ENCODE results near the gene KCNK17.
"Not testable (repeated sequence)": the region's sequence is repeated elsewhere in the genome, so short reads cannot be mapped to it uniquely, and the experiment has no call there.

The KCNK17 gene

GRCh38 chr6:39302011-39302410 is 12.2 kb downstream of the KCNK17 start:
- no peak for DNase-seq

GRCh38 chr6:39301606-39302005 is 12.6 kb downstream of the KCNK17 start:
- no peak for DNase-seq

- no peak for DNase-seq
These were observed 13.5 kb downstream of the KCNK17 start for GRCh38 chr6:39300739-39301138.

GRCh38 chr6:39298061-39298460 is 16.2 kb downstream of the KCNK17 start:
- DNase-seq: no peak

DNA sequence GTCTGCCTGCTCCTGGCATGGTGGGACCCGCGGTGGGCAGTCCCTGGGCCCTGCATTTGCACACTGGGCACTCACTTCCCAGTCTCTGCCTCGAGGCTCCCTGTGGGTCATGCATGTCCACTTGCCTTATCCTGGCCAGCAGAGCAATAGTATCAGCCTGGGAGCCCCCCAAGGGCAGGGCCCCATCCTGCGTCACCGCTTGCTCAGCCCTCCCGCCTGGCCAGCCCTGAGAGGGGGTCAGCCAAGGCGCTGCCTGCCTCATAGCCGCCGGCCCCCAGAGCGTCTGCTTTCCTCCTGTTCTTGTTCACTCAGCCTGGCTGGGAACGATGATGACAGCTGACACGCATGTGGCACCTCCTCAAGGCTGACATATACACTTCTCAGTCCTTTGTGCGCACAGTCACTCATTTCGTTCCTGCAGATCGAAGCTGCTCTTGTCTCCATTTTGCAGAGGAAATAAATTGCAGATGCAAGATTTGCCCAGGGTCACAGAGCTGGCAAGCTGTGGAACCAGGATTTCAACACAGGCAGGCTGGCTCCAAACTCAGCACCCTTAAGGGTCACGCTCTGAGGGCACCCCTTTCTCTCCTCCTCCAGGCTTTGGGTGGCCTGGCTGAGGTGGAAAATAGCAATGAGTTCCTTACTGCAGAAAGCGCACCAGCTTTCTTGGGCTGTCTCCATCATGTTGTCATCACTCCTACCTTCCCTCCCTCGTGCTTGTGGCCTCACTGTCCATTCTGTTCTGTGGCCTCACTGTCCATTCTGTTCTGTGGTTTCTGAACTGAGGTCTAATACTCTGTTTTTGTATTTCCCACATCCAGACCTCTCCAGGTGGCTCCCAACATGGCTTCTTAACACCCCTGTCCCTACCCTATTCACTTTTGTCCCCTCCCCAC is 17.2 kb downstream of the KCNK17 start:
- no peak for DNase-seq

DNA sequence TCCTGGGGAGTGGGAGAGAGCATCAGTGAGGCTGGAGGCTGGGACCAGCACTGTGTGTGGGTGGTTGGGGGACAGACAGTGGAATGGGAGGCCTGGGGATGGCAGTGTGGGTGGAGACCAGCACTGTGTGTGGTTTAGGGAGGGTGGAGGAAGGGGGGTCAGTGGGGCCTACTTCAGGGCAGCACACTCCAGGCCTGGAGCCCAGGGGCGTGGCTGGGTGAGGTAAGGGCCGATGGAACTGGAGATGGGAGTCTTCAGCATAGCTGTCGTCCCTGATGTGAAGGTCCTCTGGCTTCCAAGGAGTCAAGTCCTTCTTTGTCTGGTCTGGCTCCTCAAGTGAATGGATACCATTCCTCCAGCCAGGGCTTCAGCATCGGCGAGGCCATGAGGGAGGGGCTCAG is 18.6 kb downstream of the KCNK17 start:
- no peak for DNase-seq

- no peak for DNase-seq
These were observed 19.3 kb downstream of the KCNK17 start for GRCh38 chr6:39294899-39295298.

GRCh38 chr6:39294133-39294532 is 20.1 kb downstream of the KCNK17 start:
- DNase-seq: no peak

GRCh38 chr6:39292637-39293036 is 21.6 kb downstream of the KCNK17 start:
- DNase-seq: no peak

GRCh38 chr6:39289490-39289889 is 24.7 kb downstream of the KCNK17 start:
- DNase-seq: no peak

DNA sequence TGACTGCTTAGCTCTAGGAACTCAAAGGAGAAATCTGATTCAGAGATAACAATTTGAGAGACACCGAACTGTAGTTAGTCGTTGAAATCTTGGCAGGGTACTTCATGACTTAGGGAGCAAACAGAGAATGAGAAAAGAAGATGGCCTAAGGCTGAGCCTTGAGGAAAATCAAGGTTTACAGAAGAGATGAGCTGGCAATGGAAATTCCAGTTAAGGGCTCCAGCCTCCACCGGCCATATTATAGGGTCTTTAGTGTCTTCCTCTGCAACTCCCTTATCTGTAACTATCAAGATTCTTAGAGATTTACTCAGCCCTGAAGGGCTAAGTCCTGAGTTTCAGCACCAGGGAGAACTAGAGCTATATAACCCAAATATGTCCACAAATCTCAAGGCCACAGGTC is 26.6 kb downstream of the KCNK17 start:
- no peak for DNase-seq

DNA sequence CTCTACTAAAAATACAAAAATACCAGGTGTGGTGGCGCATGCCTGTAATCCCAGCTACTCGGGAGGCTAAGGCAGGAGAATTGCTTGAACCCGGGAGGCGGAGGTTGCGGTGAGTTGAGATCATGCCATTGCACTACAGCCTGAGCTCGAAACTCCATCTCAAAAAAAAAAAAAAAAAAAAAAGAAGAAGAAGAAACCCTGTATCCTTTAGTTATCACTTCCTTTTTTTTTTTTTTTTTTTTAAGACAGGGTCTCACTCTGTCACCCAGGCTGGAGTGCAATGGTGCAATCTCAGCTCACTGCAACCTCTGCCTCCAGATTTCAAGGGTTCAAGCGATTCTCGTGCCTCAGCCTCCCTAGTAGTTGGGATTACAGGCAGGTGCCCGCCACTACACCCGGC is 27.6 kb downstream of the KCNK17 start:
- not testable (repeated sequence) for DNase-seq

DNA sequence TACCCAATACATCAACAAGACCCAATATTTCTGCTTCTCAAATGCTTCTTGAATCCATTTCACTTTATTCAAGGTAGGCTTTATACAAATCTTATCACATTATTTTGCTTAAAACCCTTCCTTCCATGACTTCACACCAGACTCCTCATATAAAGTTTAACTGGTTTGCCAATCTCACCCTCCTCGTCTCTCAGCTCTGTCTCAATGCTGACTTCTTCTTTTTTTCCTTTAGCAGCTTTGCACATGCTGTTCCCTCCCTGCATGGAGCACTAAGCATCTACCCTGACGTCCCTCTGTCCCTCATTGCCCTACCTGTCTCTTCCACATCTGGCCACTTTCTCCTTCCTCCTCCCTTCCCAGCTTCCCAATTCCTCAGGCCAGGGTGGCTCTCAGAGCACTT is 31.4 kb downstream of the KCNK17 start:
- DNase-seq: no peak

DNA sequence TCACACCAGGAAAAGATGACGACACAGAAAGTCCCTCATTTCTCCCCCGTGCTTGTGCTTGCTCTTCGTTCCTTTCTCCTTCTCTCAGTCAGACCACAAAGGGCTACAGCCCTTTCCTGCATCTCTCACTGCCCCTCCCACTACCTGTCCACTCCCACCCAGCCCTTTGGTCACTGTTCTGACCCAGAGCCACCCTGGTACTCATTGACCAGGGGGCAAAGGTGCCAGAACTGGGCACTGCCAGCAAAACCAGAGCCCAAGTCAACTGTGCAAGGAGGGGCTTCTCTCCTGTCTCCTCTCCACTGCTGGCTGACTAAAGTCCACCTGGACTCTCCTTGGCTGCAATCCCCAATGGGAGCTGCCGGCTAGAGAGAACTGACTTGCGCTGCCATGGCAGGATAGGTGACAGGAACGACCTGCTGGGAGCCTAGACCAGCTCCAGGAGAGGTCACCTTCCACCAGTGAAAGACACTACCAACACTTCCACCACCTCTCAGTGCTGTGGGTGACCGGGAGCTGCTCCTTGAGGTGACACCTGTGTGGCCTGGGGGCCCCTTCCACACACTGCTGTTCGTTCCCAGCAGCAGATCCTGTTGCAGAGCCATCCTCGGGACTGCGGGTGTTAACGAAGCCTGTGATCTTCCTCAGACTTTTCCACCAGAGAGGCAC is 32.8 kb downstream of the KCNK17 start:
- no peak for DNase-seq

DNA sequence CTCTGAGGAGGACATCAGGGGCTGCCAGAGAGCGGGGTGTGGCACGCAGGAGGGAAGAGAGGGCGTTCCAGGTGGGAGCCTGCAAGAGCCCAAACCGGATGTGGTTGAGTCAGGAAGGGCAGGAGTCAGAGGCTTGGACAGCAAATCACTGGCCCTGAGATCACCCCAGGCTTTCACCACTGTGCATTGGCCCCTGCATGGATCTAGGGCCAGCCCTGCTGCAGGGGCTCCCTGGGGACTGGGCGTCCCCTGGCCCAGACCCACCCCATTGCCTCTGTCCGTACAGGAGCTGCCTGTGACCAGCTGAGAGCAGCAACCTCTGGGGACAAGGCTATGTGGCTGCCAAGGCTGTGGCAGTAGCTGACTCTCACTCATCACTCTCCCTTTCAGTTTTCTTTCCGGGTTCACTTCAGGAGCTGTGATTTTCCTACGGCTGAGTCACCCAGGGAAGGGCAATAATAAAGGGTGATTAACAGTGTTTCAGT is 33.9 kb downstream of the KCNK17 start:
- no peak for DNase-seq

- DNase-seq: no peak
These were observed 34.7 kb downstream of the KCNK17 start for GRCh38 chr6:39279539-39279938.

DNA sequence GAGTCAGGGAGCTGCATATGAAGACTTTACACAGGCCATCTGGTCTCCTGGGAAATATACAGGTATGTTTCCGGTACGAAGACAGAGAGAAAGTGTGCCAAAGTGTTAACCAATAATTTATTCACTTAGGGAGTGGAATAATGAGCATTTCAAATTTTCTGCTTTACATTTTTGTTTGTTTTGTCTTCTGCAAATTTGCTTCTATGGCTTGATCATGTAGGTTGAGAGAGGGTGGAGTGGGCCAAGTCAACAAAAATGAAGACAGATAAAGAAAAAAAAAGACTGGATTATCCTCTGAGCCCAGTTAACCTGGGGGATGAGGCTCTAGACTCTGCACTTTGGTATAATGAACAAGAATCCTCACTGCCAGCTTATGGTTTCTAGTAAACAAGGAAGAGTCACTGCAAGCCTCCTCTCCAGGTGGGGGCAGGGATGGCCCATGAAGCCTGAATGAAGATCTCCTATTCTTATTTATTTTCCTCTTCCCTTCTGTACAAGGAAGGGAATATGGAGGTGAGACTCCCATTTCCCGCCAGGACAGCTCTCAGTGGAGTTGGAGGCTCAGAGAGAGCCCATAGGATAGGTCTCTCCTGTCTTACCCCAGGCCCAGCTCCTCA is 37.7 kb downstream of the KCNK17 start:
- no peak for DNase-seq

DNA sequence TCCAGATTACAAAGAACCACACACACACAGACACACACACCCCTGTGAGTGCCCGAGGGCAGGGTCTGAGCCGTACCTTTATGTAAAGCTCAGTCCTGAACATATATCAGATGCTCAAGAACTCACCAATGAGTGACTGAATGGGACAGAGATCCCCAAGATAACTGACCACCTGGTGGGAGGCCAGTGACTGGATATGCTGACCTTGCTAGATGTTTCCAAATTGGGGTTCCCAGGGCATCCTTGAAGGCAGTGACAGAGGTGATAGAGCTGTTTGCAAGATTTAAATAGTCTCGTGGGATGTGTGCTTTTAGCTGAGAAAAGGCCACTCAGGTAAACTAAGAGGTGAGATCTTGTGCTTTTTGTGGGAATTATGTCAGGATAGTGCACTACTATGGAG is 39.3 kb downstream of the KCNK17 start:
- DNase-seq: no peak

DNA sequence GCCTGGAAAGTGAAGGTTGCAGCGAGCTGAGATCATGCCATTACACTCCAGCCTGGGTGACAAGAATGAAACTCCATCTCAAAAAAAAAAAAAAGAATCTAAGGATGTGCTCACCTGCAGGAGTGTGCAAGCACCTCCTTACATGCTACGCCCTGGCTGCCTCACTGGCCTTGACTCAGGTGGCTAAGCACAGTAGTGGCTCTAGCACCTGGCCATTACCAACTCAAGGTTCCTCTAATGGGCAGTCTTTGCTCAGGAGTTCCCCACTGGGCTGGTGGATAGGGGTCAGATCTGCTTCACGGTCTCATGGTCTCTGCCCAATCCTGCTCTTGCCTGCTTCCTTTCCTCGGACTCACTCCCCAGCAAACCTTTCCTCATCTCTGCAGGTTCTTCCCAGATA is 39.7 kb downstream of the KCNK17 start:
- DNase-seq: no peak

- no peak for DNase-seq
These were observed 40.8 kb downstream of the KCNK17 start for GRCh38 chr6:39273406-39273821.

DNA sequence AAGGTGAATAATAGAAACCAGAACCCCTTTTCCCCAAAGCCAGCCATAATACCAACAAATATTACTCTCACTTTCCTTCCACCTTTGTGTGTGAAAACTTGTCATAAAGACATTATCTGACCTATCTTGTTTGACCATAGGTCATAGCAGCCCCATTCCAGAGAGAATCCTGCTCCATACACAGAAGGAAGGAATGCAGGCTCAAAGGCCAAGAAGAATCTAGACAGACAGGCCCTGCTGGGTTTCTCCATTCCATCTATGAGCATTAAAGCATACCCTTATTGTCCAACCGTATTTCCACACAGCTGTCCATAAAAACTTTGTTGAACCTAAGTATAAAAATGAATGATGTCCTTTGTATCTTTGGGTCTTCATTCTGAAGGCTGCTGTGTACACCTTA is 44.3 kb downstream of the KCNK17 start:
- no peak for DNase-seq

DNA sequence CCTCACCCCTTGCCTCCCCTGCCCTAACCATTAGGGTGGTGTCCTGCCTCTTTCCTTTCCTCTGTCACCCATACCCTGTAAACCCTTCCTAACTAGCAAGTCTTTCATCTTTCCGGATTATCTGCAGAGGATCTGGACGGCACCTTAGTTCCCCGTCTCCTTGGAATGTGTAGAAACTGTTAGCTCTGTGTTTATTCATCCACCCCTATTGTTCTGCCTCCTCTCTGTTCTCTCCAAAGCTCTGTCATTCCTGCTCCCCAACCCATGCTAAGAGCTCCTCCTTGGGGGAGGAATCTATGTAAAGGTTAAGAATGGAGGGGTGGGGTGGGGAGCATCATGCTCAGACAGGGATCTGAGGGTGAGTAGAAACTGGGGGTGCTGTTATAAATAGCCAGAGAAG is 45.5 kb downstream of the KCNK17 start:
- DNase-seq: no peak

GRCh38 chr6:39268171-39268570 is 46.0 kb downstream of the KCNK17 start:
- DNase-seq: no peak
